HepG2 (cell line): Measurements from ENCODE around the gene ZNF234. TPM values are rescaled to one million over a fixed set of nuclear protein-coding genes. Genes with fewer than 3 reads are reported as not detected.

Experiments
- ATAC-seq: fragments of 200-7000 bp; cut with Tn5 transposase; 3 replicates; pipeline ENCODE4 v1.9.1; 2020; ENCODE audit warnings: mild to moderate bottlenecking, moderate library complexity
- BruUV-seq: library from RNA; stranded (reverse); fragments of 400-500 nt; replicated peaks from 2 replicates; lab custom pipeline; 2021; lab: Mats Ljungman, UMichigan
- CTCF ChIA-PET: fragments of 300-600 bp; formaldehyde crosslinking; extraction: SDS; loops from one replicate; lab custom pipeline; 2021; ENCODE audit warnings: low total read pairs, inconsistent platforms, low intra/inter-chr PET ratio; lab: Yijun Ruan, JAX
- POLR2A ChIA-PET: fragments of 350-600 bp; sonication (Branson Sonifier 250); formaldehyde crosslinking; loops from one replicate; lab custom pipeline; 2020; ENCODE audit warnings: antibody characterized with exemption, inconsistent platforms; lab: Yijun Ruan, JAX
- DNase-seq: peaks from one replicate; pipeline ENCODE4 v3.0.0-alpha.2; 2015; ENCODE audit warnings: low spot score
- FAIRE-seq: peaks from 3 replicates; lab custom pipeline; 2011; peaks lifted over from hg19 to GRCh38; lab: Jason Lieb, UNC
- H2AFZ ChIP-seq: one replicate; pipeline ENCODE4 v1.6.1; 2011; ENCODE audit warnings: low read length, inconsistent platforms
- H3K27ac ChIP-seq: fragments of 300-600 bp; 3 replicates; pipeline ENCODE4 v1.8.0; 2011; ENCODE audit warnings: mixed run types, mild to moderate bottlenecking, mixed read lengths, low read length, inconsistent platforms; ENCODE audit not compliant: insufficient read depth; ENCODE audit errors: extremely low read length
- H3K27me3 ChIP-seq, 2 experiments: fragments of 200-600 bp in 1 of 2; 2 replicates in 1 of 2; 3 replicates in 1 of 2; pipeline versions ENCODE4 v1.6.0 to v1.8.0; 2011; ENCODE audit warnings: low read length in 2 of 2, mild to moderate bottlenecking in 2 of 2, moderate library complexity in 2 of 2, inconsistent platforms in 1 of 2; ENCODE audit not compliant: insufficient read depth in 2 of 2, control insufficient read depth in 1 of 2
- H3K36me3 ChIP-seq, 2 experiments: fragments of 200-600 bp in 1 of 2; replicated peaks in 1 of 2; 2 replicates in 1 of 2; 3 replicates in 1 of 2; pipeline versions ENCODE4 v1.5.1 to v1.8.0; 2011; ENCODE audit warnings: low read length in 2 of 2, inconsistent platforms in 1 of 2; ENCODE audit not compliant: insufficient read depth in 2 of 2, control insufficient read depth in 1 of 2
- H3K4me1 ChIP-seq: 2 replicates; pipeline ENCODE4 v1.5.1; 2012; ENCODE audit warnings: low read length, inconsistent platforms; ENCODE audit not compliant: insufficient read depth
- H3K4me2 ChIP-seq: 2 replicates; pipeline ENCODE4 v1.6.0; 2011; ENCODE audit warnings: low read depth, low read length, inconsistent platforms
- H3K4me3 ChIP-seq, 3 experiments: fragments of 200-600 bp in 1 of 3; sonication (generic), shearing (Covaris generic) in 1 of 3; replicated peaks in 1 of 3; 2 replicates each; pipeline ENCODE4 v1.5.1; 2011 to 2016; ENCODE audit warnings: low read length in 3 of 3, inconsistent platforms in 2 of 3, low read depth in 2 of 3, mild to moderate bottlenecking in 2 of 3, control low read depth in 1 of 3, mixed read lengths in 1 of 3; ENCODE audit not compliant: insufficient read depth in 1 of 3
- H3K79me2 ChIP-seq: one replicate; pipeline ENCODE4 v1.6.1; 2011; ENCODE audit warnings: low read length, inconsistent platforms; ENCODE audit not compliant: insufficient read depth
- H3K9ac ChIP-seq: 2 replicates; pipeline ENCODE4 v1.6.0; 2011; ENCODE audit warnings: mild to moderate bottlenecking, low read depth, low read length, inconsistent platforms; ENCODE audit not compliant: insufficient read depth
- H3K9me3 ChIP-seq: 2 replicates; pipeline ENCODE4 v1.5.1; 2012; ENCODE audit warnings: mild to moderate bottlenecking, low read length
- H4K20me1 ChIP-seq: 2 replicates; pipeline ENCODE4 v1.6.0; 2011; ENCODE audit warnings: inconsistent platforms, mild to moderate bottlenecking, low read length, moderate library complexity; ENCODE audit not compliant: insufficient read depth
- GABPA ChIP-seq, 2 experiments: IDR thresholded peaks; 2 replicates each; pipeline ENCODE4 v1.6.1; 2011 to 2016; ENCODE audit warnings: low read depth in 2 of 2, low read length in 1 of 2, missing biosample characterization in 1 of 2, missing genetic modification characterization in 1 of 2
- GPN1 ChIP-seq: sonication (generic); formaldehyde crosslinking; IDR thresholded peaks from 2 replicates; pipeline ENCODE4 v1.5.1; 2020; ENCODE audit warnings: missing genetic modification reagents, borderline replicate concordance
- GTF3A ChIP-seq: sonication (generic); formaldehyde crosslinking; conservative IDR thresholded peaks from 2 replicates; pipeline ENCODE4 v1.4.0; 2020; ENCODE audit warnings: mild to moderate bottlenecking, missing genetic modification reagents
- KLF13 ChIP-seq: sonication (generic); formaldehyde crosslinking; IDR thresholded peaks from 2 replicates; pipeline ENCODE4 v1.4.0; 2020; ENCODE audit warnings: mild to moderate bottlenecking, missing genetic modification reagents
- MATR3 ChIP-seq: sonication (generic); formaldehyde crosslinking; IDR thresholded peaks from 2 replicates; pipeline ENCODE4 v1.4.0; 2020; ENCODE audit warnings: missing genetic modification reagents
- NFE2L2 ChIP-seq: fragments of 150-350 bp; IDR thresholded peaks from 2 replicates; pipeline ENCODE4 v1.6.1; 2014; ENCODE audit warnings: low read length
- SIX1 ChIP-seq: sonication (generic); formaldehyde crosslinking; IDR thresholded peaks from 2 replicates; pipeline ENCODE4 v1.4.0; 2020; ENCODE audit warnings: missing genetic modification reagents, borderline replicate concordance
- SMAD9 ChIP-seq: sonication (generic); formaldehyde crosslinking; IDR thresholded peaks from 2 replicates; pipeline ENCODE4 v1.5.1; 2020; ENCODE audit warnings: mild to moderate bottlenecking, missing genetic modification reagents
- SNAI1 ChIP-seq: sonication (generic); formaldehyde crosslinking; IDR thresholded peaks from 2 replicates; pipeline ENCODE4 v1.5.0; 2020; ENCODE audit warnings: mild to moderate bottlenecking, missing genetic modification reagents, borderline replicate concordance
- YY1 ChIP-seq: IDR thresholded peaks from 2 replicates; pipeline ENCODE4 v1.6.1; 2011; ENCODE audit warnings: low read length, low read depth, moderate library complexity, mild to moderate bottlenecking; ENCODE audit not compliant: insufficient read depth, insufficient replicate concordance
- ZNF138 ChIP-seq: sonication (generic); formaldehyde crosslinking; IDR thresholded peaks from 2 replicates; pipeline ENCODE4 v1.5.0; 2020; ENCODE audit warnings: mild to moderate bottlenecking, low read depth, missing genetic modification reagents
- ZNF20 ChIP-seq: sonication (generic); formaldehyde crosslinking; IDR thresholded peaks from 2 replicates; pipeline ENCODE4 v1.4.0; 2020; ENCODE audit warnings: mild to moderate bottlenecking, moderate library complexity, missing genetic modification reagents
- ZNF207 ChIP-seq: fragments of 450-650 bp; IDR thresholded peaks from 2 replicates; pipeline ENCODE4 v1.6.1; 2016; ENCODE audit warnings: antibody characterized with exemption, borderline replicate concordance
- ZNF24 ChIP-seq: fragments of 450-650 bp; IDR thresholded peaks from 2 replicates; pipeline ENCODE4 v1.6.1; 2017; ENCODE audit warnings: antibody characterized with exemption, mild to moderate bottlenecking
- ZNF264 ChIP-seq: sonication (generic); formaldehyde crosslinking; IDR thresholded peaks from 2 replicates; pipeline ENCODE4 v1.4.0; 2020; ENCODE audit warnings: missing genetic modification reagents
- ZNF441 ChIP-seq: sonication (generic); formaldehyde crosslinking; IDR thresholded peaks from 2 replicates; pipeline ENCODE4 v1.7.0; 2021; ENCODE audit warnings: missing genetic modification reagents, borderline replicate concordance
- ZNF747 ChIP-seq: sonication (generic); formaldehyde crosslinking; IDR thresholded peaks from 2 replicates; pipeline ENCODE4 v1.8.1; 2023; ENCODE audit warnings: missing genetic modification reagents, mild to moderate bottlenecking, borderline replicate concordance
- ZNF883 ChIP-seq: sonication (generic); formaldehyde crosslinking; IDR thresholded peaks from 2 replicates; pipeline ENCODE4 v1.5.1; 2020; ENCODE audit warnings: mild to moderate bottlenecking, missing genetic modification reagents; ENCODE audit errors: not compliant biosample characterization
- ZNF891 ChIP-seq: sonication (generic); formaldehyde crosslinking; IDR thresholded peaks from 2 replicates; pipeline ENCODE4 v1.5.0; 2020; ENCODE audit warnings: mild to moderate bottlenecking, missing genetic modification reagents
- WGBS: methylation state at CpG from one replicate; pipeline ENCODE4 v1.1.6; 2017; ENCODE audit warnings: low lambda C conversion rate; 5-methylcytosine and 5-hydroxymethylcytosine counted together
- in situ Hi-C: cut with HindIII; loops from 2 replicates; pipeline ENCODE4 v1.10.0; 2017; ENCODE audit warnings: low pct_unique_long_range_greater_than_20kb; ENCODE audit not compliant: extremely low pct_ligation_motif_present
- intact Hi-C: fragments of 100-400 bp; cut with micrococcal nuclease; formaldehyde crosslinking; loops from one replicate; pipeline ENCODE4 v1.10.0; 2022; ENCODE audit not compliant: unreplicated experiment
- polyA plus RNA-seq, 8 experiments: library from polyadenylated mRNA; depleted of rRNA in 3 of 8; stranded (reverse) in 7 of 8; unstranded in 1 of 8; fragments of >200 nt; fragmentation: Illumina TruSeq in 4 of 8; extraction: Trizol in 4 of 8; gene quantifications; 2 replicates each; pipeline versions ENCODE4 v1.2.1 to v1.2.3, GENCODE V29; 2011 to 2016; ENCODE audit warnings: low read depth in 4 of 8, missing spikeins in 1 of 8, mixed read lengths in 1 of 8; ENCODE audit not compliant: insufficient read depth in 1 of 8
- total RNA-seq, 5 experiments: library from RNA; depleted of rRNA; stranded (reverse); fragments of >200 nt; fragmentation: Illumina TruSeq; extraction: Trizol; gene quantifications; 2 replicates each; pipeline ENCODE4 v1.2.3, GENCODE V29; 2016; ENCODE audit warnings: low read depth in 1 of 5

ZNF234 gene
- total and polyA plus RNA-seq, 2 of the 13 experiments (the other 11 are each of a cell fraction or from before 2014, with no cell fraction given) = 3.5 to 11.2 TPM

DNA sequence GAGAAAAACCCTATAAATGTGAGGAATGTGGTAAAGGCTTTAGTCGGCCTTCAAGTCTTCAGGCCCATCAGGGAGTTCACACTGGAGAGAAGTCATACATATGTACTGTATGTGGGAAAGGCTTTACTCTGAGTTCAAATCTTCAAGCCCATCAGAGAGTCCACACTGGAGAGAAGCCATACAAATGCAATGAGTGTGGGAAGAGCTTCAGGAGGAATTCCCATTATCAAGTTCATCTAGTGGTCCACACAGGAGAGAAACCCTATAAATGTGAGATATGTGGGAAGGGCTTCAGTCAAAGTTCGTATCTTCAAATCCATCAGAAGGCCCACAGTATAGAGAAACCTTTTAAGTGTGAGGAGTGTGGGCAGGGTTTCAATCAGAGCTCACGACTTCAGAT, 35.2 kb downstream of the ZNF234 start:
- H4K20me1 ChIP-seq = no peaks in the 10 kb centered on the region
- H3K4me1 ChIP-seq = no peaks in the 10 kb centered on the region
- H3K9me3 ChIP-seq = peaks cover 21% of the 10 kb centered on the region; the same call in 1 of the 2 replicates
- no peak for TF ChIP-seq NFE2L2
- no peak for TF ChIP-seq SMAD9 (CRISPR knock-in tag)
- no peak for TF ChIP-seq ZNF24
- no peak for TF ChIP-seq GPN1 (CRISPR knock-in tag)
- no peak for TF ChIP-seq ZNF441 (CRISPR knock-in tag)
- no peak for TF ChIP-seq KLF13 (CRISPR knock-in tag)
- TF ChIP-seq ZNF264 = no peak
- TF ChIP-seq ZNF747 (CRISPR knock-in tag) = no peak
- no peak for TF ChIP-seq ZNF207
- TF ChIP-seq, all 625 proteins: peak for 0
- WGBS = 100% methylated on average over 3 of the region's 3 CpGs
- Histone ChIP-seq H3K4me2 (no peak overlapping the region), H2AFZ (no peak overlapping the region), H3K27ac (no peak overlapping the region), H3K27me3 (no peaks in the 10 kb centered on the region), H3K79me2 (no peaks in the 10 kb centered on the region), H3K36me3 (peaks cover 11 to 57% of the 10 kb centered on the region in 2 experiments), H3K4me3 (no peak overlapping the region), H3K9ac (no peak overlapping the region)
- BruUV-seq = no TSS peak
- CTCF ChIA-PET = no interaction called here
- POLR2A ChIA-PET = interaction anchor here (1.1 to 2.4 kb wide), 2 partner anchors 12 to 36 kb away, joined by 3 to 11 read pairs; partner anchors contain the start of genes ZNF226 and ZNF227
- DNase-seq (no peak), ATAC-seq (no peak), FAIRE-seq (no peak)
- in situ Hi-C loops = no loop called here
- intact Hi-C loops = no loop called here

- H3K9me3 ChIP-seq = peaks cover 27% of the 10 kb centered on the region; the same call in 1 of the 2 replicates
- no peaks in the 10 kb centered on the region for H3K27me3 ChIP-seq
- no peak overlapping the region for H3K4me3 ChIP-seq
- H3K4me2 ChIP-seq = no peak overlapping the region
- H3K4me1 ChIP-seq = no peaks in the 10 kb centered on the region
- H2AFZ ChIP-seq = no peak overlapping the region
- no peak for ATAC-seq
- BruUV-seq = no TSS peak
- no peaks in the 10 kb centered on the region for H4K20me1 ChIP-seq
- no peak for TF ChIP-seq GABPA (IDR thresholded peaks at IDR 0.05; ENCODE audit: low read depth, low read length)
- no peak for TF ChIP-seq GABPA (CRISPR knock-in tag; IDR thresholded peaks at IDR 0.05; ENCODE audit: low read depth)
- TF ChIP-seq ZNF891 (CRISPR knock-in tag) = no peak
- TF ChIP-seq SIX1 (CRISPR knock-in tag) = no peak
- no peak for TF ChIP-seq GTF3A (CRISPR knock-in tag)
- TF ChIP-seq MATR3 = no peak
- no peak for TF ChIP-seq ZNF138
- TF ChIP-seq ZNF883 (CRISPR knock-in tag) = no peak
- no peak for TF ChIP-seq SNAI1 (CRISPR knock-in tag)
- TF ChIP-seq YY1 = no peak
- TF ChIP-seq ZNF20 = no peak
- no peak overlapping the region for H3K27ac ChIP-seq
- ChIA-PET POLR2A (no interaction called here), CTCF (no interaction called here)
- intact Hi-C loops = no loop called here
- FAIRE-seq = no peak
- in situ Hi-C loops = no loop called here
- H3K79me2 ChIP-seq = no peaks in the 10 kb centered on the region
- H3K9ac ChIP-seq = no peak overlapping the region
- H3K36me3 ChIP-seq = peaks cover 0 to 13% of the 10 kb centered on the region in 2 experiments; a peak in 2 of 5 replicates
- DNase-seq = no peak
Measured at GRCh38 chr19:44180968-44181367, 39.6 kb downstream of the ZNF234 start.
